Upper lobe of right lung (tissue), 1 donor: ENCODE results near the gene KANSL1. TPM values are rescaled to one million over a fixed set of nuclear protein-coding genes. Genes with fewer than 3 reads are reported as not detected.

Experiments
- ATAC-seq: fragments of 200-7000 bp; cut with Tn5 transposase; one replicate; pipeline ENCODE4 v1.9.1; 2020; ENCODE audit warnings: mild to moderate bottlenecking, moderate library complexity
- DNase-seq: peaks from one replicate; pipeline ENCODE4 v3.0.0-alpha.2; 2020
- H3K27ac ChIP-seq: fragments of 200-600 bp; one replicate; pipeline ENCODE4 v1.8.0; 2022
- H3K27me3 ChIP-seq: fragments of 200-600 bp; one replicate; pipeline ENCODE4 v1.8.0; 2022; ENCODE audit warnings: mild to moderate bottlenecking
- H3K36me3 ChIP-seq: fragments of 200-600 bp; one replicate; pipeline ENCODE4 v1.8.0; 2022
- H3K4me1 ChIP-seq: fragments of 200-600 bp; one replicate; pipeline ENCODE4 v1.8.0; 2022
- H3K4me3 ChIP-seq: fragments of 200-600 bp; one replicate; pipeline ENCODE4 v1.8.0; 2022; ENCODE audit warnings: mild to moderate bottlenecking
- H3K9me3 ChIP-seq: fragments of 200-600 bp; one replicate; pipeline ENCODE4 v1.8.0; 2022
- intact Hi-C: fragments of 100-400 bp; cut with DNase I; formaldehyde crosslinking; loops from one replicate; pipeline ENCODE4 v1.11.0; 2022
- total RNA-seq: library from RNA; stranded (reverse); fragmentation: NEBNext Ultra II Directional; extraction: Animal tissue kit (Norgen Biotek cat#: 25700); gene quantifications from one replicate; pipeline ENCODE4 v1.2.1, GENCODE V29; 2021
- TF ChIP-seq, protein P1 (sequence below): fragments of 200-600 bp; IDR thresholded peaks from one replicate; pipeline ENCODE4 v1.8.0; 2022; ENCODE audit warnings: antibody characterized with exemption
- donor health status: DM: no; HTN: yes; CAD: no; lungs with severe emphysema.

Gene KANSL1
- total RNA-seq, 1 donor from 2014 or later, result 69.8 TPM

DNA sequence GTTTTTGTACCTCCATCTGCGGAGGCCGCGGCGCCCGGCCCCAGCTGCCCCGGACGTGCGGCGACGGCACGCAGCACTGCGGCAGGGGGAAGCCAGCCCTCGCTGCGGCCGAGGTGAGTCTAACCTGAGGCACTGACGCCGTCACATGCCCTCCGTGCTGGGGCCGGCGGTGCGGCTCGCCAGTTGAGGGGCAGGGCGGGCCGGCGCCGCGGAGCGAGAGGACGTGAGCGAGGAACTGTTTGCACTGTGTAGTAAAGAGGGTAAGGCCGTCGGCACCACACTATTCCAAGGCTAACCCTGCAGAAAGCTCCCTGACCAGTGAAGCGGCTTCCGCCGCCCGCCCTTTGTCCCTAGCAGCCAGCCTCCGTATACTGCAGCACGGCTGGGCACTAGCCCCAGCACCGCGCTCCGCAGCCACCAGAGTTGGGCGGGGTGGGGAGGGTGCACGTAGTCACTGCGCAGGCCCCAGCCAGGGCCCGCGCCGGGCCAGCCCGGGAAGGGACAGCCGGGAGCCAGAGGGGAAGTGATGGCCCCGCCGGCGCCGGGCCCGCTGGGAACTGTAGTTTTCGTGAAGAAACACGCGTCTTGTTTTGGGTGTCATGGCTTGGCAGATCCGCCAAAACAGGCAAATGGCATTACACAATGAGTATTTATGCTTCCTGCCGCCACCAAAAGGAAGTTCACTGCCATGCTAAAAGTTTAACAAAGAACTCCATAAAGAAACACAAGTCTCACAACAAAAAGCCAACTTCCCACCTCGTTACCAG lies 580 bp upstream of the KANSL1 start:
- H3K9me3 ChIP-seq, result no peaks in the 10 kb centered on the region
- no peaks in the 10 kb centered on the region for H3K27me3 ChIP-seq
- intact Hi-C loops, result loop anchor here (10.0 kb wide), 1 partner anchor 149 kb away; no protein-coding TSS in a partner anchor
- peak overlapping the region; percentile 98 for H3K27ac ChIP-seq
- DNase-seq, result peak; percentile 98
- ATAC-seq, result peak; percentile 94
- peak overlapping the region; percentile 91 for H3K4me3 ChIP-seq
- H3K36me3 ChIP-seq, result no peaks in the 10 kb centered on the region
- TF ChIP-seq, protein P1, sequence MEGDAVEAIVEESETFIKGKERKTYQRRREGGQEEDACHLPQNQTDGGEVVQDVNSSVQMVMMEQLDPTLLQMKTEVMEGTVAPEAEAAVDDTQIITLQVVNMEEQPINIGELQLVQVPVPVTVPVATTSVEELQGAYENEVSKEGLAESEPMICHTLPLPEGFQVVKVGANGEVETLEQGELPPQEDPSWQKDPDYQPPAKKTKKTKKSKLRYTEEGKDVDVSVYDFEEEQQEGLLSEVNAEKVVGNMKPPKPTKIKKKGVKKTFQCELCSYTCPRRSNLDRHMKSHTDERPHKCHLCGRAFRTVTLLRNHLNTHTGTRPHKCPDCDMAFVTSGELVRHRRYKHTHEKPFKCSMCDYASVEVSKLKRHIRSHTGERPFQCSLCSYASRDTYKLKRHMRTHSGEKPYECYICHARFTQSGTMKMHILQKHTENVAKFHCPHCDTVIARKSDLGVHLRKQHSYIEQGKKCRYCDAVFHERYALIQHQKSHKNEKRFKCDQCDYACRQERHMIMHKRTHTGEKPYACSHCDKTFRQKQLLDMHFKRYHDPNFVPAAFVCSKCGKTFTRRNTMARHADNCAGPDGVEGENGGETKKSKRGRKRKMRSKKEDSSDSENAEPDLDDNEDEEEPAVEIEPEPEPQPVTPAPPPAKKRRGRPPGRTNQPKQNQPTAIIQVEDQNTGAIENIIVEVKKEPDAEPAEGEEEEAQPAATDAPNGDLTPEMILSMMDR, result peak; percentile 4
- peaks cover 24% of the 10 kb centered on the region for H3K4me1 ChIP-seq

DNA sequence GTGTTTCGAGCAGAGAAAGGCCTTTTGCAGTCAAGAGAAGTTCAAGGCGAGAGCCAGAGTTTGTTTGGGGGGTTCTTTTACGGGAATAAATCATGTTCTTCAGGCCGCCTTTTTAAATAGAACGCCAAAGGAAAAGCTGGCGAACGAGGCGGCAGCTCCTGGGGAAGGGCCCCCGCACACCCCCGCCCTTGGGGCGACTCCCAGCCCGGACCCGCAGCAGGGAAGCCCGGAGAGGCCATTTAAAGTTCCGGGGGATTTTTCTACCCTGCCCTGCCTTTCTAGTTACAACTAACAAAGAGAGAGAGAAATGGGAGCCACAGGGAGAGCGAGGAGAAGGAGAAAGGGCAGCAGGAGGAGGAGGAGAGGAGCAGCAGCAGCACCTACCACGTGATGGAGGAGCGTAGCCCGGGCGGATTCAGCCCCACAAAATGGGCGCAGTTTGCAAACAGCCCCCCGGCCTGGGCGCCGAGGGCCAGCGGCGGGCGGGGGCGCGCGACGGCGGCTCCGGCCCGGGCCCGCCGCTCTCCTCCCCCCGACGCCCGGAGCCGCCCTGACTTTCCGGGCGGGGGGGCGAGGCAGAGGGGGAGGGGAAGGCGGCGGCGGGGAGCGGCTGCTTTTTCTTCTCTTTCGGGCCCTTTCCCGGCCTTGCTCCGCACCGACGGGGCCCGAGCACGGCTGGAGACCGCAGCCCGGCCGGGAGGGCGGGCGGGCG lies 634 bp downstream of the KANSL1 start:
- peak; percentile 52 for ATAC-seq

DNA sequence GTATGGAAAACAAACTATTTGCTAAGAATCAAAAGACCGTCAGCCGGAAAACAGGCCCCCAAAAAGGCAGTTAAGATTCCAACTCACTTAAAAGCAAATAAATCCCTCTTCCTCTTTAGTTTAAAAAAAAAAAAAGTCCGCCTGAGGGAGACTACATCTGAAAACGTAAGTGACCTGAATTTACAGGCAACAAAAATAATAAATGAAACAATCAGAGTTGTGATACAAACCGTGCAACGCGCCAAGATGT lies 1.1 kb downstream of the KANSL1 start:
- ATAC-seq, result no peak
- TF ChIP-seq, protein P1, result no peak
- DNase-seq, result no peak
- intact Hi-C loops, result loop anchor here (10.0 kb wide), 1 partner anchor 147 kb away; no protein-coding TSS in a partner anchor
- Histone ChIP-seq H3K36me3 (no peaks in the 10 kb centered on the region), H3K4me3 (peak overlapping the region; percentile 91), H3K27ac (peak overlapping the region; percentile 98), H3K4me1 (peaks cover 40% of the 10 kb centered on the region), H3K9me3 (no peaks in the 10 kb centered on the region), H3K27me3 (no peaks in the 10 kb centered on the region)

More for the DNA sequence above, 634 bp downstream of the KANSL1 start:
- peaks cover 36% of the 10 kb centered on the region for H3K4me1 ChIP-seq
- H3K27me3 ChIP-seq, result no peaks in the 10 kb centered on the region
- H3K9me3 ChIP-seq, result no peaks in the 10 kb centered on the region
- intact Hi-C loops, result loop anchor here (10.0 kb wide), 1 partner anchor 148 kb away; no protein-coding TSS in a partner anchor
- DNase-seq, result peak; percentile 83
- TF ChIP-seq, protein P1, result no peak
- peak overlapping the region; percentile 91 for H3K4me3 ChIP-seq
- peak overlapping the region; percentile 98 for H3K27ac ChIP-seq
- H3K36me3 ChIP-seq, result no peaks in the 10 kb centered on the region

DNA sequence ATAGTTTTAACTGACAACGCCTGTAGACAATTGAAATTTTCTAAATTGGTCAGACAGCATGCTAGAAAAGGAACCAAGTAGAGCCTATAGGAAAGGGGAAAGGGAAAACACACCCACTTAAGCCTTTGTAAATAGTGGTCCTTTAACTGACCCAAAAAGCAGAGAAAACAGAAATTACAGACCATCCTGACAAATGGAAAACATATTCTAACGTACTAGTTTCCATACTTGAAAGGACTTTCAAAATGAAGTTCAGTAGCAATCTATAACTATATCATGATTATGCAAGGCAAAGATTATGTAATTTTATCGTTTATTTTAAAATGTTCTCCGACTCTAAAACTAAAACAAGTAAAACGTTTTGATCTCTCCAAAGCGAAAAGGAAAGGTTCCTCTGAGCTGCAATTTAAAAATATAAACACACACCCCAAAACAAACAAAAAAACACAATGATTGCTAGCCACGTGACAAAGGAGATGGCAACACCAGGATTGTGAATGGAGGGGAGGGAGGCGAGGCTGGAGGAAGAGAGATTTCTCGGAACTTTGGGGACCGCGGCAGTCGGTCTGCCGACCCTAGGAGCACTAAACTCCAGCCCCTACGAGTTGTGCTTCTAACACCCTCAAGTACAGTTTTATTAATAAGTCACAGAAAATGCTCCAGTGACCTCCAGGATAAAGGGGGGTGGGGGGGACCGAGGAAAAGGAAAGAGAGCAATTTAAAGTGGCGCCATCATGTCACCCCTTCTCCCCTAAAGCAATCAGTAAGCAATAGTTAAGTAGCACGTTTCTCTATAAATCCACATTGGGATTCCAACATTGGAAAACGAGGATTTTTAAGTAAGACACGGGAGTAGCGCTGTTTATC lies 1.7 kb downstream of the KANSL1 start:
- Histone ChIP-seq H3K9me3 (no peaks in the 10 kb centered on the region), H3K4me3 (peak overlapping the region; percentile 91), H3K36me3 (no peaks in the 10 kb centered on the region), H3K4me1 (peaks cover 46% of the 10 kb centered on the region), H3K27me3 (no peaks in the 10 kb centered on the region), H3K27ac (peak overlapping the region; percentile 98)
- intact Hi-C loops, result loop anchor here (10.0 kb wide), 1 partner anchor 147 kb away; no protein-coding TSS in a partner anchor
- TF ChIP-seq, protein P1, result no peak
- DNase-seq (no peak), ATAC-seq (no peak)

DNA sequence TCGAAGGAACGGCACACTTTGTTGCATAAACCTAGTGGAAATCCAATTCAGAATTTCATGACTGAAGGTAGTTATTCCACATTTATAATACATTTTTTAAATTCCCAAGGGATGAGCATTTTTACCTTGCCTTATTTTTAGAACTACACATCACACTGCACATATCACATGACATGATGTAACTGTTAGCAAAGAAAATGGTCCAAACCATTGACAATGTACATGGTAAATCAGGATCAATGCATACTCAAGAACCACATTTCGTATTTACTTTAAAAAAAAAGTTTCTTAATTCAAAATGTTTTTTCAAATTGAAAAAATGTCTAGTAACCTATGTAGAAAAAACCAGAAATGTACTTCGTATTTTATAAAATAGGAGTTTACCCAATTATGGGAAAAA lies 2.5 kb downstream of the KANSL1 start:
- Histone ChIP-seq H3K4me3 (peak overlapping the region; percentile 91), H3K36me3 (no peaks in the 10 kb centered on the region), H3K27ac (peak overlapping the region; percentile 98), H3K27me3 (no peaks in the 10 kb centered on the region), H3K9me3 (no peaks in the 10 kb centered on the region), H3K4me1 (peaks cover 49% of the 10 kb centered on the region)
- DNase-seq (no peak), ATAC-seq (no peak)
- TF ChIP-seq, protein P1, result no peak
- intact Hi-C loops, result loop anchor here (10.0 kb wide), 1 partner anchor 146 kb away; no protein-coding TSS in a partner anchor
